ENCODE results near the gene PTPRM. TPM values are rescaled to one million over a fixed set of nuclear protein-coding genes. Genes with fewer than 3 reads are reported as not detected.

Gene PTPRM
- total RNA-seq, 1 experiment from 2014 or later: 14.5 TPM

DNA sequence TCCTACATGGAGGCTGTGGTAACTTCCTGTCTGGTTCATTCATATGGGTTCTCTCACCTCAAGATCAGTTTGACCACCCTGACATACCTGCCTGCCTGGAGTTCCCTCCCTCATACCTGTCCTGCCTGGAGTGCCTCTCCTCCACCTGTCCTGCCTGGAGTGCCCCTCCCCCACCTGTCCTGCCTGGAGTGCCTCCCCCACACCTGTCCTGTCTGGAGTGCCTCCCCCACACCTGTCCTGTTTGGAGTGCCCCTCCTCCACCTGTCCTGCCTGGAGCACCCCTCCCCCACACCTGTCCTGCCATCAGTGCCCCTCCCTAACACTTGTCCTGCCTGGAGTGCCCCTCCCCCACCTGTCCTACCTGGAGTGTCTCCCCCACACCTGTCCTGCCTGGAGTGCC lies 461.9 kb downstream of the PTPRM start:
- BruUV-seq (replicated peaks): no TSS peak
- H3K4me3 ChIP-seq (replicated peaks in 1 of 2; ENCODE audit: low read depth in 1 of 2, low read length in 2 of 2): no peak overlapping the region
- ChIA-PET RAD21 (ENCODE audit: low non-redundant PET in 1 of 2, low total read pairs in 2 of 2, uncharacterized antibody in 2 of 2, unreplicated experiment in 2 of 2) (no interaction called here), CTCF (no interaction called here), POLR2A (no interaction called here)
- H3K27ac ChIP-seq (ENCODE audit: low read depth, low read length): no peak overlapping the region
- H2AFZ ChIP-seq (ENCODE audit: low read depth, low read length, poor library complexity, severe bottlenecking): no peak overlapping the region
- intact Hi-C loops (cut with micrococcal nuclease): no loop called here
- no peak overlapping the region for H3K4me2 ChIP-seq (ENCODE audit: low read length)
- no peaks in the 10 kb centered on the region for H3K9me3 ChIP-seq (ENCODE audit: control insufficient read depth in 1 of 2, insufficient read depth in 1 of 2, low read depth in 1 of 2, low read length in 2 of 2)
- H3K79me2 ChIP-seq (ENCODE audit: insufficient read depth, low read length): no peaks in the 10 kb centered on the region
- H3K9ac ChIP-seq (ENCODE audit: low read length): no peak overlapping the region
- DNase-seq (ENCODE audit: low read depth, low spot score): no peak
- H4K20me1 ChIP-seq (ENCODE audit: insufficient read depth): no peaks in the 10 kb centered on the region
- no peak for ATAC-seq
- H3K36me3 ChIP-seq (ENCODE audit: control insufficient read depth in 1 of 2, insufficient read depth in 2 of 2, low read length in 2 of 2): no peaks in the 10 kb centered on the region
- no peaks in the 10 kb centered on the region for H3K9me2 ChIP-seq (ENCODE audit: insufficient read depth)
- H3K27me3 ChIP-seq (ENCODE audit: insufficient read depth, low read length): no peaks in the 10 kb centered on the region
- TF ChIP-seq SP1 (IDR thresholded peaks at IDR 0.05; ENCODE audit: low read depth) (no peak), ZBTB33 (IDR thresholded peaks at IDR 0.05; ENCODE audit: extremely low read depth, insufficient replicate concordance, low read length) (no peak), EGR1 (IDR thresholded peaks at IDR 0.05; ENCODE audit: low read depth) (no peak), POLR2A (IDR thresholded peaks at IDR 0.05; ENCODE audit: borderline replicate concordance, extremely low read depth, insufficient read depth, insufficient read length) (no peak), CTCF (IDR thresholded peaks at IDR 0.05 in 2 of 3, conservative IDR thresholded peaks at IDR 0.05 in 1 of 3; ENCODE audit: borderline replicate concordance in 1 of 3, insufficient read depth in 1 of 3, low read depth in 2 of 3, low read length in 2 of 3) (no peak), ZFX (IDR thresholded peaks at IDR 0.05) (no peak), CEBPB (IDR thresholded peaks at IDR 0.05; ENCODE audit: low read depth) (no peak), ELF1 (IDR thresholded peaks at IDR 0.05; ENCODE audit: borderline replicate concordance, low read depth) (no peak), ATF3 (IDR thresholded peaks at IDR 0.05) (no peak), POLR2AphosphoS5 (IDR thresholded peaks at IDR 0.05; ENCODE audit: low read depth, low read length) (no peak), EZH2 (IDR thresholded peaks at IDR 0.05) (no peak), CBX3 (IDR thresholded peaks at IDR 0.05; ENCODE audit: low read depth) (no peak), SIN3A (IDR thresholded peaks at IDR 0.05; ENCODE audit: low read depth) (no peak), RAD21 (IDR thresholded peaks at IDR 0.05; ENCODE audit: low read depth) (no peak), SRF (IDR thresholded peaks at IDR 0.05; ENCODE audit: low read depth) (no peak), YY1 (IDR thresholded peaks at IDR 0.05; ENCODE audit: extremely low read depth, insufficient replicate concordance, low read depth, low read length) (no peak), TCF7L2 (IDR thresholded peaks at IDR 0.05; ENCODE audit: borderline replicate concordance, extremely low read depth, insufficient read depth, insufficient read length) (no peak), JUND (IDR thresholded peaks at IDR 0.05) (no peak)
- TF ChIP-seq, protein P1, sequence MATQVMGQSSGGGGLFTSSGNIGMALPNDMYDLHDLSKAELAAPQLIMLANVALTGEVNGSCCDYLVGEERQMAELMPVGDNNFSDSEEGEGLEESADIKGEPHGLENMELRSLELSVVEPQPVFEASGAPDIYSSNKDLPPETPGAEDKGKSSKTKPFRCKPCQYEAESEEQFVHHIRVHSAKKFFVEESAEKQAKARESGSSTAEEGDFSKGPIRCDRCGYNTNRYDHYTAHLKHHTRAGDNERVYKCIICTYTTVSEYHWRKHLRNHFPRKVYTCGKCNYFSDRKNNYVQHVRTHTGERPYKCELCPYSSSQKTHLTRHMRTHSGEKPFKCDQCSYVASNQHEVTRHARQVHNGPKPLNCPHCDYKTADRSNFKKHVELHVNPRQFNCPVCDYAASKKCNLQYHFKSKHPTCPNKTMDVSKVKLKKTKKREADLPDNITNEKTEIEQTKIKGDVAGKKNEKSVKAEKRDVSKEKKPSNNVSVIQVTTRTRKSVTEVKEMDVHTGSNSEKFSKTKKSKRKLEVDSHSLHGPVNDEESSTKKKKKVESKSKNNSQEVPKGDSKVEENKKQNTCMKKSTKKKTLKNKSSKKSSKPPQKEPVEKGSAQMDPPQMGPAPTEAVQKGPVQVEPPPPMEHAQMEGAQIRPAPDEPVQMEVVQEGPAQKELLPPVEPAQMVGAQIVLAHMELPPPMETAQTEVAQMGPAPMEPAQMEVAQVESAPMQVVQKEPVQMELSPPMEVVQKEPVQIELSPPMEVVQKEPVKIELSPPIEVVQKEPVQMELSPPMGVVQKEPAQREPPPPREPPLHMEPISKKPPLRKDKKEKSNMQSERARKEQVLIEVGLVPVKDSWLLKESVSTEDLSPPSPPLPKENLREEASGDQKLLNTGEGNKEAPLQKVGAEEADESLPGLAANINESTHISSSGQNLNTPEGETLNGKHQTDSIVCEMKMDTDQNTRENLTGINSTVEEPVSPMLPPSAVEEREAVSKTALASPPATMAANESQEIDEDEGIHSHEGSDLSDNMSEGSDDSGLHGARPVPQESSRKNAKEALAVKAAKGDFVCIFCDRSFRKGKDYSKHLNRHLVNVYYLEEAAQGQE (IDR thresholded peaks at IDR 0.05; ENCODE audit: low read depth): no peak
- no peaks in the 10 kb centered on the region for H3K4me1 ChIP-seq (ENCODE audit: control insufficient read depth in 1 of 2, insufficient read depth in 2 of 2, low read length in 2 of 2)

Data from HCT116 (cell line).